K562 (cell line): Measurements from ENCODE around the gene ATIC.

Experiments
- CEBPB ChIP-seq: fragments of 450-650 bp; IDR thresholded peaks from 2 replicates; pipeline ENCODE4 v1.6.1; 2016; ENCODE audit warnings: missing genetic modification characterization, missing compliant biosample characterization
- TF ChIP-seq, protein P1 (sequence below): sonication (generic); formaldehyde crosslinking; IDR thresholded peaks from 2 replicates; pipeline ENCODE4 v1.8.0; 2022; ENCODE audit warnings: mild to moderate bottlenecking, low read depth, missing genetic modification reagents

DNA sequence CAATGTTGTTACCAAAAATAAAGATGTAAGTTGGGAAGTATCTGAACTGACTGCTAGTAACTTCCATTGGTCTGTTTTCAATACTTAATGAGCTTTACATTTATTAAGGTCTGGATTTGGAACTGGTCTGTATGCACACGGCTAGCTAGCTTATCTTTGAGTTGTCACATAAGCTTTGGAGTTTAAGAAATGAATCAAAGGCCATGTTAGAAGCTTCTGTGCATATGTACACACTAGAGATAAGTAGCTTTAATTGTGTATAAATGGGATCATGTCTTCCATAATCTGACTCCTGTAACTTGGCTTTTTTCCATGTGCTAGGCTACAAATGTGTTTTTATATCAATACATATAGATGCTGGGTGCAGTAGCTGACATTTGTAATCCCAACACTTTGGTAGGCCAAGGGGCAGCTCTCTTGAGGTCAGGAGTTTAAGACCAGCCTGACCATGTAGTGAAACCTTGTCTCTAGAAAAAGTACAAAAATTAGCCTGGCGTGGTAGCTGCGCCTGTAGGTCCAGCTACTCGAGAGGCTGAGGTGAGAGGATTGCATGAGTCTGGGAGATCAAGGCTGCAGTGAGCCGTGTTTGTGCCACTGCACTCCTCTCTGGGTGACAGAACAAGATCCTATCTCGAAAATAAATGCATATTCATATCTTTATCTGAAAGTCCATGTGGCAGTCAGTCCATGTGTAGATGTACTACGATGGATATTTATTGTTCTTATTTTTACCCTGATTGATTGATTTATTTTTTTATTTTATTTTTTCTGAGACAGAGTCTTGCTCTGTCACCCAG is 27.2 kb downstream of the ATIC start:
- TF ChIP-seq, protein P1, sequence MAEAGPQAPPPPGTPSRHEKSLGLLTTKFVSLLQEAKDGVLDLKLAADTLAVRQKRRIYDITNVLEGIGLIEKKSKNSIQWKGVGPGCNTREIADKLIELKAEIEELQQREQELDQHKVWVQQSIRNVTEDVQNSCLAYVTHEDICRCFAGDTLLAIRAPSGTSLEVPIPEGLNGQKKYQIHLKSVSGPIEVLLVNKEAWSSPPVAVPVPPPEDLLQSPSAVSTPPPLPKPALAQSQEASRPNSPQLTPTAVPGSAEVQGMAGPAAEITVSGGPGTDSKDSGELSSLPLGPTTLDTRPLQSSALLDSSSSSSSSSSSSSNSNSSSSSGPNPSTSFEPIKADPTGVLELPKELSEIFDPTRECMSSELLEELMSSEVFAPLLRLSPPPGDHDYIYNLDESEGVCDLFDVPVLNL: no peak
- TF ChIP-seq CEBPB (tag): no peak
